SK-N-SH treated with all-trans-retinoic acid at 6 μM for 48 hours (cell line): ENCODE data around the gene ENTPD1.

Experiments used
- ATAC-seq: fragments of 200-7000 bp; cut with Tn5 transposase; 3 replicates; pipeline ENCODE4 v1.9.1; 2020; ENCODE audit warnings: mild to moderate bottlenecking, moderate library complexity
- ARNTL ChIP-seq: fragments of 450-650 bp; formaldehyde crosslinking; IDR thresholded peaks from 2 replicates; pipeline ENCODE4 v1.5.0; 2020; ENCODE audit warnings: low read depth, mild to moderate bottlenecking, moderate library complexity, borderline replicate concordance
- CSDC2 ChIP-seq: fragments of 250-450 bp; sonication (Bioruptor Pico); IDR thresholded peaks from 2 replicates; pipeline ENCODE4 v1.5.0; 2020; ENCODE audit warnings: mild to moderate bottlenecking, moderate library complexity
- ESRRG ChIP-seq: fragments of 250-450 bp; sonication (Bioruptor Pico); IDR thresholded peaks from 2 replicates; pipeline ENCODE4 v1.6.1; 2021; ENCODE audit warnings: mild to moderate bottlenecking
- GLIS3 ChIP-seq: fragments of 250-450 bp; sonication (Bioruptor Pico); IDR thresholded peaks from 2 replicates; pipeline ENCODE4 v1.5.0; 2020; ENCODE audit warnings: mild to moderate bottlenecking, moderate library complexity
- ISL1 ChIP-seq: fragments of 250-450 bp; sonication (Bioruptor Pico); IDR thresholded peaks from 2 replicates; pipeline ENCODE4 v2.1.2; 2022; ENCODE audit warnings: mild to moderate bottlenecking, moderate library complexity
- OSR1 ChIP-seq: fragments of 250-450 bp; sonication (Bioruptor Pico); IDR thresholded peaks from 2 replicates; pipeline ENCODE4 v1.8.0; 2022; ENCODE audit warnings: moderate library complexity, mild to moderate bottlenecking, inconsistent platforms
- POU6F1 ChIP-seq: fragments of 250-450 bp; sonication (Bioruptor Pico); IDR thresholded peaks from 2 replicates; pipeline ENCODE4 v1.8.0; 2021; ENCODE audit warnings: low read depth, mild to moderate bottlenecking, moderate library complexity, borderline replicate concordance
- PPARA ChIP-seq: fragments of 250-450 bp; sonication (Bioruptor Pico); IDR thresholded peaks from 2 replicates; pipeline ENCODE4 v1.5.0; 2020; ENCODE audit warnings: mild to moderate bottlenecking, borderline replicate concordance
- RARB ChIP-seq: fragments of 250-450 bp; sonication (Bioruptor Pico); IDR thresholded peaks from 2 replicates; pipeline ENCODE4 v1.8.0; 2021; ENCODE audit warnings: mild to moderate bottlenecking, moderate library complexity
- TCF4 ChIP-seq: fragments of 250-450 bp; sonication (Bioruptor Pico); IDR thresholded peaks from 2 replicates; pipeline ENCODE4 v1.8.0; 2021; ENCODE audit warnings: mild to moderate bottlenecking, moderate library complexity, borderline replicate concordance
- ZC3H10 ChIP-seq: fragments of 250-450 bp; sonication (Bioruptor Pico); IDR thresholded peaks from 2 replicates; pipeline ENCODE4 v1.5.1; 2021; ENCODE audit warnings: mild to moderate bottlenecking, moderate library complexity
- ZFP30 ChIP-seq: fragments of 450-650 bp; formaldehyde crosslinking; IDR thresholded peaks from 2 replicates; pipeline ENCODE4 v1.5.0; 2022; ENCODE audit warnings: mild to moderate bottlenecking, moderate library complexity
- ZNF565 ChIP-seq: fragments of 450-650 bp; formaldehyde crosslinking; conservative IDR thresholded peaks from 2 replicates; pipeline ENCODE4 v1.5.0; 2020; ENCODE audit warnings: low read depth, mild to moderate bottlenecking, moderate library complexity
- ZNF70 ChIP-seq: fragments of 450-650 bp; formaldehyde crosslinking; IDR thresholded peaks from 2 replicates; pipeline ENCODE4 v1.5.0; 2020; ENCODE audit warnings: mild to moderate bottlenecking, moderate library complexity
- ZNF8 ChIP-seq: fragments of 450-650 bp; formaldehyde crosslinking; IDR thresholded peaks from 2 replicates; pipeline ENCODE4 v1.5.0; 2020; ENCODE audit warnings: mild to moderate bottlenecking, moderate library complexity
- TF ChIP-seq, protein P1 (sequence below): fragments of 250-450 bp; sonication (Bioruptor Pico); IDR thresholded peaks from 2 replicates; pipeline ENCODE4 v1.8.0; 2020; ENCODE audit warnings: mild to moderate bottlenecking, moderate library complexity, borderline replicate concordance
- TF ChIP-seq, protein P2 (sequence below): fragments of 250-450 bp; sonication (Bioruptor Pico); IDR thresholded peaks from 2 replicates; pipeline ENCODE4 v1.5.1; 2020; ENCODE audit warnings: low read depth, mild to moderate bottlenecking, moderate library complexity
- TF ChIP-seq, protein P3 (sequence below): fragments of 250-450 bp; sonication (Bioruptor Pico); IDR thresholded peaks from 2 replicates; pipeline ENCODE4 v1.5.1; 2021; ENCODE audit warnings: mild to moderate bottlenecking, moderate library complexity

ENTPD1 gene

GRCh38 chr10:95756041-95756761 is at the start of gene ENTPD1:
ENTPD1 (plus strand) TSS chr10:95756163; CDS start chr10:95756240, 77 bp downstream.
- TF ChIP-seq OSR1 (CRISPR knock-in tag): no peak
- no peak; the same call in 2 of the 3 replicates for ATAC-seq

GRCh38 chr10:95706573-95706972 is 49.4 kb upstream of the ENTPD1 start:
- ATAC-seq: no peak
- TF ChIP-seq ESRRG (CRISPR knock-in tag) (no peak), CSDC2 (CRISPR knock-in tag) (no peak), TCF4 (CRISPR knock-in tag) (no peak), RARB (CRISPR knock-in tag) (no peak), GLIS3 (CRISPR knock-in tag) (no peak), ZC3H10 (CRISPR knock-in tag) (no peak), ISL1 (CRISPR knock-in tag) (no peak), POU6F1 (CRISPR knock-in tag) (no peak), ZNF8 (CRISPR knock-in tag) (no peak)

DNA sequence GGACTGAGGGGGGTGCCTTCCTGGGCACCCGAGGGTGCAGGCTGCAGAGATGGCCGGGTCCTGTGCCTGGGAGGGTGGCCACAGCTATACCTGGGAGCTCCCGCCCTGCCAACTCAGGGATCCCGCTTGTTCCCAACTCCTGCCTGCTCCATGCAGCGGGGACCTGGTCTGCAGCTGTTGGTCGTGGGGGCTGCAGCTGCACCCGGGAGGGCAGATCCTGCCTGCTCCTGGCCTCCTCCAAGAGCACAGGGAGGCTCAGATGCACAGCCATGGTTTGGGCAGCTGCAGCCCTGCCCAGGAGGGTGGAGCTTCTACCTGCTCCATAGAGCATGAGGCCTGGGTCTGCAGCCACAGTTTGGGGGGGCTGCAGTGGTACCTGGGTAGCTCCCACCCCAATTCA is 49.0 kb upstream of the ENTPD1 start:
- no peak for ATAC-seq
- TF ChIP-seq ZFP30 (no peak), ISL1 (CRISPR knock-in tag) (no peak), ZC3H10 (CRISPR knock-in tag) (no peak), POU6F1 (CRISPR knock-in tag) (no peak)
- TF ChIP-seq, protein P1, sequence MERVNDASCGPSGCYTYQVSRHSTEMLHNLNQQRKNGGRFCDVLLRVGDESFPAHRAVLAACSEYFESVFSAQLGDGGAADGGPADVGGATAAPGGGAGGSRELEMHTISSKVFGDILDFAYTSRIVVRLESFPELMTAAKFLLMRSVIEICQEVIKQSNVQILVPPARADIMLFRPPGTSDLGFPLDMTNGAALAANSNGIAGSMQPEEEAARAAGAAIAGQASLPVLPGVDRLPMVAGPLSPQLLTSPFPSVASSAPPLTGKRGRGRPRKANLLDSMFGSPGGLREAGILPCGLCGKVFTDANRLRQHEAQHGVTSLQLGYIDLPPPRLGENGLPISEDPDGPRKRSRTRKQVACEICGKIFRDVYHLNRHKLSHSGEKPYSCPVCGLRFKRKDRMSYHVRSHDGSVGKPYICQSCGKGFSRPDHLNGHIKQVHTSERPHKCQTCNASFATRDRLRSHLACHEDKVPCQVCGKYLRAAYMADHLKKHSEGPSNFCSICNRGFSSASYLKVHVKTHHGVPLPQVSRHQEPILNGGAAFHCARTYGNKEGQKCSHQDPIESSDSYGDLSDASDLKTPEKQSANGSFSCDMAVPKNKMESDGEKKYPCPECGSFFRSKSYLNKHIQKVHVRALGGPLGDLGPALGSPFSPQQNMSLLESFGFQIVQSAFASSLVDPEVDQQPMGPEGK: no peak
- TF ChIP-seq, protein P2, sequence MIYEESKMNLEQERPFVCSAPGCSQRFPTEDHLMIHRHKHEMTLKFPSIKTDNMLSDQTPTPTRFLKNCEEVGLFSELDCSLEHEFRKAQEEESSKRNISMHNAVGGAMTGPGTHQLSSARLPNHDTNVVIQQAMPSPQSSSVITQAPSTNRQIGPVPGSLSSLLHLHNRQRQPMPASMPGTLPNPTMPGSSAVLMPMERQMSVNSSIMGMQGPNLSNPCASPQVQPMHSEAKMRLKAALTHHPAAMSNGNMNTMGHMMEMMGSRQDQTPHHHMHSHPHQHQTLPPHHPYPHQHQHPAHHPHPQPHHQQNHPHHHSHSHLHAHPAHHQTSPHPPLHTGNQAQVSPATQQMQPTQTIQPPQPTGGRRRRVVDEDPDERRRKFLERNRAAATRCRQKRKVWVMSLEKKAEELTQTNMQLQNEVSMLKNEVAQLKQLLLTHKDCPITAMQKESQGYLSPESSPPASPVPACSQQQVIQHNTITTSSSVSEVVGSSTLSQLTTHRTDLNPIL: no peak

DNA sequence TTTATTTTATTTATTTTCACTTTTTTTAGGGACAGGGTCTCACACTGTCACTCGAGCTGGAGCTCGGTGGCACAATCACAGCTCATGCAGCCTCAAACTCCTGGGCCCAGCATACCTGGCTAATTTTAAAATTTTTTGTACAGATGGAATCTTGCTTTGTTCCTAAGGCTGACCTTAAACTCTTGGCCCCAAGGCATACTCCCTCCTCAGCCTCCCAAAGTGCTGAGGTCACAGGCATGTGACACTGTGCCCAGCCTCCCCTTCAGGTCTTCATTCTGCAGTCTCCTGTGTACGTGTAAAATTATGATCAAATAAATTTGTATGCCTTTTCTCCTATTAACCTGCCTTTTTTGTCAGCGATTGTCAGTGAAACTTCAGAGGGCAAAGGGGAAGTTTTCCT is 44.5 kb upstream of the ENTPD1 start:
- TF ChIP-seq, protein P3, sequence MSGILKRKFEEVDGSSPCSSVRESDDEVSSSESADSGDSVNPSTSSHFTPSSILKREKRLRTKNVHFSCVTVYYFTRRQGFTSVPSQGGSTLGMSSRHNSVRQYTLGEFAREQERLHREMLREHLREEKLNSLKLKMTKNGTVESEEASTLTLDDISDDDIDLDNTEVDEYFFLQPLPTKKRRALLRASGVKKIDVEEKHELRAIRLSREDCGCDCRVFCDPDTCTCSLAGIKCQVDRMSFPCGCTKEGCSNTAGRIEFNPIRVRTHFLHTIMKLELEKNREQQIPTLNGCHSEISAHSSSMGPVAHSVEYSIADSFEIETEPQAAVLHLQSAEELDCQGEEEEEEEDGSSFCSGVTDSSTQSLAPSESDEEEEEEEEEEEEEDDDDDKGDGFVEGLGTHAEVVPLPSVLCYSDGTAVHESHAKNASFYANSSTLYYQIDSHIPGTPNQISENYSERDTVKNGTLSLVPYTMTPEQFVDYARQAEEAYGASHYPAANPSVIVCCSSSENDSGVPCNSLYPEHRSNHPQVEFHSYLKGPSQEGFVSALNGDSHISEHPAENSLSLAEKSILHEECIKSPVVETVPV (CRISPR knock-in tag): no peak
- TF ChIP-seq CSDC2 (CRISPR knock-in tag): no peak
- no peak for TF ChIP-seq ZNF70 (CRISPR knock-in tag)
- TF ChIP-seq ARNTL: no peak
- no peak for TF ChIP-seq ZC3H10 (CRISPR knock-in tag)
- TF ChIP-seq PPARA (CRISPR knock-in tag): no peak
- no peak for TF ChIP-seq ESRRG (CRISPR knock-in tag)
- TF ChIP-seq, protein P2: no peak
- TF ChIP-seq OSR1 (CRISPR knock-in tag): no peak
- no peak for TF ChIP-seq ZNF565 (CRISPR knock-in tag)
- TF ChIP-seq, protein P1: no peak
- no peak for TF ChIP-seq POU6F1 (CRISPR knock-in tag)
- TF ChIP-seq RARB (CRISPR knock-in tag): no peak
- no peak for TF ChIP-seq ZFP30
- no peak for ATAC-seq
